Endothelial cell of coronary artery (primary cell): ENCODE measurements around the gene CFL2. TPM values are rescaled to one million over a fixed set of nuclear protein-coding genes. Genes with fewer than 3 reads are reported as not detected.

ENCODE experiments used
- total RNA-seq: library from RNA; depleted of rRNA; stranded (reverse); fragments of >200 nt; gene quantifications from 2 replicates; pipeline ENCODE4 v1.2.3, GENCODE V29; 2014

Gene CFL2
- total RNA-seq = 39.6 and 43.0 TPM in 2 replicates

DNA sequence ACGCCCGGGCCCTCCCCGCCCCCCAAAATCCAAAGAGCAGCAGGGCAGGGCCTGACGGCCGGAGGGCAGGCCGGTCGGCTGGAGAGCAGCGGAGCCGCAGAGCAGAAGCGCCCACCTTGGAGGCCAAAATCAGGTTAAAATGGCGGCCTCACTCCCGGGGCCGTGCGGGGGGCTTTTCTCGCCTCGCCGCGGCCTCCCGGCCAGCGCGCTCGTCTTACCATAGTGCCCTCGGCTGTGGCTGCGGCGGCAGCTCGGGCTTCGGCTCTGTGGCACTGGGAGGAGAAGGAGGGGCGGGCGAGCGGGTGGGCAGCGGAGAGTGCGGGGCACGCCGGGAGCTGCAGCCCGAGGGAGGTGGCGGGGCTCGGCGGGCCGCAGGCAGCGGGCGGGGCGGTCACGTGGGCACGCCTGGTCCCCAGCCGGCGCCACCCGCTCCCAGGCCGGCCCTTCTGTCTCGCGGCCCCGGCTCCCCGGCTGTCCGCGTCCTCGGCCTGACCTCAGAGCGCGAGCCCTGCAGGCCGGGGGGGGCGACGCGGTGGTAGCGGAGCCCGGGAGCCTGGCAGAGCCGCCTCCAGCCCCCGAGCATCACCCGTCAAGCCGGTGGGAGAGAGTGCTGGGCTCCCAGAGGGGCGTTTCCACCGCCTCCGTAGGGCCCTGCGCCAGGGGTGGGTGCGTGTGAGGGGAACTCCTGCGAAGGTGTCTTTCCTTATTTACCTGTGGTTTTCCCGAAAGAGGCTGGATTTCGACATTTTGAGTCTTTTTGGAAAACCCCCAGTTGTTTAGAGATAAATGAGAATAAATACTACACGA, at the start of gene CFL2:
TSS of gene CFL2 (minus strand) at position 274 of the 807 bp plus-strand sequence. CDS start at position 221, 53 bp downstream.

Other genes starting within 250 kb of the CFL2 start
- gene EAPP, start 174.9 kb downstream of the CFL2 start, total RNA-seq = 41.6 and 45.8 TPM in 2 replicates
- 90.6 and 109 TPM in 2 replicates for gene SNX6, start 84.4 kb downstream of the CFL2 start, total RNA-seq
- gene BAZ1A, start 160.8 kb upstream of the CFL2 start, total RNA-seq = 43.9 and 52.3 TPM in 2 replicates